ENCODE measurements around the gene NCSTN. TPM values are rescaled to one million over a fixed set of nuclear protein-coding genes. Genes with fewer than 3 reads are reported as not detected.

NCSTN gene
- polyA plus RNA-seq, 1 donor: 132 TPM

DNA sequence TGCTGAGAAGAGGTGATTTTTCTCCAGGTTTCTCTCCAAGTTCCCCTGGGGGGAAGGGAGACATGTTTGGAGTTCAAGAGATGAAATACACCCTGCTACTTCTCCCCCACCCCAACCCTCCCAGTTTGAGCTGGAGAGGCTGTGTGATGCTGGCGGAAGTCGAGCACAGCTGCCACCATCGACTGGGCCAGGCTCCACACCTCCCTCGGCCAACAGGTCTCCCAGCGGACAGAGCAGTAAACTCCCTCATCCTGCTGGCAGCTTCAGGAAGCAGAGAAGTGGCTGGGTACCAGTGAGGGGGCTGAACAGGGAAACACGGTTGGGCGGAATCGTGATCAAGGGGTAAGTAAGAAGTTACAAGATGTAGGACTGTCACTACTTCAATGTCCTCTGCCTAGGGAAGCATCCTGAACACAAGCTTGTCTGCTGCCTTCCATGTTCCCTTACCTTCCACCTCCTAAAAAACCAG, 17.1 kb downstream of the NCSTN start:
- H3K4me1 ChIP-seq (ENCODE audit: control insufficient read depth, insufficient read depth, low read length): no peaks in the 10 kb centered on the region
- H3K4me3 ChIP-seq (ENCODE audit: low read length): no peak overlapping the region
- DNase-seq: no peak
- no peak overlapping the region for H3K27ac ChIP-seq (ENCODE audit: low read length)
- WGBS (ENCODE audit: insufficient coverage, low lambda C conversion rate): no CpG with 5 or more reads among the region's 8 CpGs
- no peaks in the 10 kb centered on the region for H3K27me3 ChIP-seq (ENCODE audit: control insufficient read depth, insufficient read depth, low read length)
- H3K9me3 ChIP-seq (ENCODE audit: control insufficient read depth, low read depth, low read length): no peaks in the 10 kb centered on the region
- H3K36me3 ChIP-seq (ENCODE audit: control insufficient read depth, insufficient read depth, low read length): peaks cover 50% of the 10 kb centered on the region

DNA sequence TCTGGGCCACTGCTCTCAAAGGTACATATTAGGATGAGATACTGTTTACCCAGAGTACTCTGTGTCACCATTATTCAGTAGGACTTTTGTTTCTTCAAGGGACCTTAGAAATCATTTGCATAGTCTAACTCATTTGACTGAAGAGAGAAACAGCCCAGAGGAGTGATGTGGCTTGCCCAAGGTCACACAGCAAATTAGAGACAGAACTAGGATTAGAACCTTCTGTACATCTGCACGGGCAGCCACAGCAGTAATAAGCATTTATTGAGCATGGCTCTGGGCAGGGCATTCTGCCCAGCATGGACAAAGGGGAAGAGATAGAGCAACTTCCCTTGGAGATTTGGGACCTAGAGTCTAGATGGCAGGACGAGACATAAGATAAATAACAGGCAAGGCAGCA, 18.0 kb downstream of the NCSTN start:
- no peak for DNase-seq
- 80% methylated on average over 1 of the region's 2 CpGs for WGBS (ENCODE audit: insufficient coverage, low lambda C conversion rate)
- no peak overlapping the region for H3K4me3 ChIP-seq (ENCODE audit: low read length)
- no peaks in the 10 kb centered on the region for H3K4me1 ChIP-seq (ENCODE audit: control insufficient read depth, insufficient read depth, low read length)
- no peaks in the 10 kb centered on the region for H3K27me3 ChIP-seq (ENCODE audit: control insufficient read depth, insufficient read depth, low read length)
- H3K27ac ChIP-seq (ENCODE audit: low read length): no peak overlapping the region
- no peaks in the 10 kb centered on the region for H3K9me3 ChIP-seq (ENCODE audit: control insufficient read depth, low read depth, low read length)
- peaks cover 41% of the 10 kb centered on the region for H3K36me3 ChIP-seq (ENCODE audit: control insufficient read depth, insufficient read depth, low read length)

DNA sequence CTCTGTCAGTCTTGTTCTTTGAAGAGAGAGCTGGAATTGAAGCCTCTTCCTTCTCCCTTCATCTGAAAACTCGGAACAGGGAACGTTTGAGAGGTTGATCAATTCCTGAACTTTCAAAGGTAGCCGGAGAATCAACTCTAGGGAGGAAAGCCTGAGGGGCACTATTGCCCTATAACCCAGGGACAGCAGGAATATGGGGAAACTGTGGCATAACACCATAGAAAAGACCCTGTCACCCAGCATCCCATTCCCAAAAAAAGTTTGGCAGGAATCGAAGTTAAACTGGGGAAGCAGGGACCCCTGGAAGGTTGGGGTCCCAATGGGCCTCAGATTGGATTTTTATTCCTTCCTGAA, 18.6 kb downstream of the NCSTN start:
- Histone ChIP-seq H3K36me3 (ENCODE audit: control insufficient read depth, insufficient read depth, low read length) (peaks cover 36% of the 10 kb centered on the region), H3K9me3 (ENCODE audit: control insufficient read depth, low read depth, low read length) (no peaks in the 10 kb centered on the region), H3K27me3 (ENCODE audit: control insufficient read depth, insufficient read depth, low read length) (no peaks in the 10 kb centered on the region), H3K27ac (ENCODE audit: low read length) (no peak overlapping the region), H3K4me1 (ENCODE audit: control insufficient read depth, insufficient read depth, low read length) (no peaks in the 10 kb centered on the region), H3K4me3 (ENCODE audit: low read length) (no peak overlapping the region)
- 100% methylated on average over 1 of the region's 4 CpGs for WGBS (ENCODE audit: insufficient coverage, low lambda C conversion rate)
- DNase-seq: no peak

DNA sequence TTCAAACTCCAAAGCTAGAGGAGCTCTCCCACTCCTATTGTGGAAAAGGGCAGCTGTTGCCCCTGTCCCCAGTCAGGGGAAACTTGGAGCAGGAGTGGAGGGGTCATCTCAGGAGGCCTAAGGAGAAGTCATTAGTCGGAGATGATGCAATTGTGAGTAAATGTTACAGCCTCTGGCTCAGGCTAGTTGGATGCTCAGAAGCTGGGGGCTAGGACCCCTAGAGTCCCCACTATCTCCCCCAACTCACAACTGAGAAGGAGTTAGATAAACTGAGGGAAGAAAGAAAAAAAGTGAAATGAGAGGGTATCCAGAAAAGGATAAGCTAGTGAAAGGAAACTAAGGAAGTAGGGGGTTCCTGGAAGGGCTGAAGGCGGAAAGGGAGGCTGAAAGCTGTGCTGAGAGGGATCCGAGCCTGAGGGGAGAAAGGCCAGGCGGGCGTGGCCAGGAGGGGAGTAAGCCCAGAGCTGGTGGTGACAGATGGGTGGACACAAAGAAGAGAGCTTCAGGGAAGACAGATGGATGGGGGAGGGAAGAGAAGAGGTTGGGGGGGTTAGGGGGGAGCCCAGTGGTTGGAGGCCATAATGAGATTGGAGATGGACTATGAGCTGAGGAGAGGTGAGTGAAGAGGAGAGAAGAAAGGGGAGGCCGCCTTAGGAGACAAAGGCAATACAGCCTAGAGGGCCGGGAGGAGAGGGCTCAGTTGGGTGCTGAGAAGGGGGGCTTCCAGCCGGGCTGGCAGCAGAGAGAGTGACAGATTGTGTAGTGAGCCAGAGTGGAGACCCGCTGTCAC, 19.2 kb downstream of the NCSTN start:
- no peaks in the 10 kb centered on the region for H3K27me3 ChIP-seq (ENCODE audit: control insufficient read depth, insufficient read depth, low read length)
- H3K27ac ChIP-seq (ENCODE audit: low read length): no peak overlapping the region
- no peak for DNase-seq
- H3K9me3 ChIP-seq (ENCODE audit: control insufficient read depth, low read depth, low read length): no peaks in the 10 kb centered on the region
- peaks cover 30% of the 10 kb centered on the region for H3K36me3 ChIP-seq (ENCODE audit: control insufficient read depth, insufficient read depth, low read length)
- no peaks in the 10 kb centered on the region for H3K4me1 ChIP-seq (ENCODE audit: control insufficient read depth, insufficient read depth, low read length)
- WGBS (ENCODE audit: insufficient coverage, low lambda C conversion rate): 67% methylated on average over 2 of the region's 9 CpGs
- no peak overlapping the region for H3K4me3 ChIP-seq (ENCODE audit: low read length)

DNA sequence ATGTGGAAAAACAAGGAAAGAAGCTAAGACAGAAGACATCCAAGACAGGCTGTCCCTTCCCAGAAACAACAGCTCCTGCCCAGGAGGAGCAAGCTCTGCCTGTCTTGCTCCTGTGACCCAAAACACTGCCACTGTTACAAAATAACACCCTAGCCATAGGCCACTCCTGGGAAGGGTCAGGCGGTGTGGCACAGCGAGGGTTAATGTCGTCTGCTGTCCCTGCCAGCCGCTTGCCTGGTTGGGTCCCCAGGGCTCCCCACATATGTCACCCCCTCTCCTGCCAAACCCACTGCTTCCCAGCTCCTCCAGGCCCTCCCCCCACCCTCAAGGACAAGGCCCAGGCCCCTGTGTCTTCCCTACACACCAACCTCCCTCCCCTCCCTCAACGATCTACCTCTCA, 19.8 kb downstream of the NCSTN start:
- H3K9me3 ChIP-seq (ENCODE audit: control insufficient read depth, low read depth, low read length): no peaks in the 10 kb centered on the region
- no CpG with 5 or more reads among the region's 5 CpGs for WGBS (ENCODE audit: insufficient coverage, low lambda C conversion rate)
- H3K27me3 ChIP-seq (ENCODE audit: control insufficient read depth, insufficient read depth, low read length): no peaks in the 10 kb centered on the region
- DNase-seq: no peak
- no peaks in the 10 kb centered on the region for H3K4me1 ChIP-seq (ENCODE audit: control insufficient read depth, insufficient read depth, low read length)
- H3K36me3 ChIP-seq (ENCODE audit: control insufficient read depth, insufficient read depth, low read length): peaks cover 23% of the 10 kb centered on the region
- no peak overlapping the region for H3K27ac ChIP-seq (ENCODE audit: low read length)
- no peak overlapping the region for H3K4me3 ChIP-seq (ENCODE audit: low read length)

DNA sequence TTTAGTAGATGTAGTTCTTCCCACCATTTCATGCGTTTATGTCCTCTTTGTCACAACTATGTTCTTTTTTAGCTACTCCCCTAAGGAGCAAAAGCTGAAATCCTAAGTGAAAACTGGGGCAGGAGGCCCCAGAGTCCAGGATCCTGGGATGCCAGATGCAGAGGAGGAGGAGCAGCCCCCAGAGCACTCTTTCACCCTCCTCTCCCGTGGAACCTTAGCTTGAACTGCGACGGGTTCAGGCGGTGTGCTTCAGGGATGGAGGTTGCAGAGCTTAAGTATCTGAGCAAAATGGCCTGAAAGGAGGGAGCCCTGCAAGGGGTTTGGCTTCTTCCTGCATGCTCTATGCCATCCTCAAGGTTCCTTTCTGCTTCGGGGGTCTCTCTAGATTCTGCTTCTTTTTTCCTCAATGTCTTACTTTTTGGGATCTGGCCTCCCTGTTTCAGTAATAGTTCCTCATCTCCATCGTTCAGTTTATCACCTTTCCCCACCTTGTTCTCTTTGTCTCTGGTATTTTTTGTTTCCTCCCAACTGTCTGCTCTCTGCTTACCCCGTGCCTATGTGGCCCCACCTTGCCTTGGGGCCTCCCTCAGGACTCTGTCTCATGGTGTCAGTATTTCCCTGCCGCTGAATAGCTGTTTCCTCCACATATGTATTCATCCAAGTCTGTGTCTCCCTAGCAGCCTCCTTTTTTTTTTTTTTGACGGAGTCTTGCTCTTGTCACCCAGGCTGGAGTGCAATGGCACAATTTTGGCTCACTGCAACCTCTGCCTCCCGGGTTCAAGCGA, 21.0 kb downstream of the NCSTN start:
- Histone ChIP-seq H3K4me3 (ENCODE audit: low read length) (no peak overlapping the region), H3K9me3 (ENCODE audit: control insufficient read depth, low read depth, low read length) (no peaks in the 10 kb centered on the region), H3K4me1 (ENCODE audit: control insufficient read depth, insufficient read depth, low read length) (no peaks in the 10 kb centered on the region), H3K36me3 (ENCODE audit: control insufficient read depth, insufficient read depth, low read length) (peaks cover 15% of the 10 kb centered on the region), H3K27me3 (ENCODE audit: control insufficient read depth, insufficient read depth, low read length) (no peaks in the 10 kb centered on the region), H3K27ac (ENCODE audit: low read length) (no peak overlapping the region)
- no peak for DNase-seq
- WGBS (ENCODE audit: insufficient coverage, low lambda C conversion rate): 47% methylated on average over 2 of the region's 12 CpGs

DNA sequence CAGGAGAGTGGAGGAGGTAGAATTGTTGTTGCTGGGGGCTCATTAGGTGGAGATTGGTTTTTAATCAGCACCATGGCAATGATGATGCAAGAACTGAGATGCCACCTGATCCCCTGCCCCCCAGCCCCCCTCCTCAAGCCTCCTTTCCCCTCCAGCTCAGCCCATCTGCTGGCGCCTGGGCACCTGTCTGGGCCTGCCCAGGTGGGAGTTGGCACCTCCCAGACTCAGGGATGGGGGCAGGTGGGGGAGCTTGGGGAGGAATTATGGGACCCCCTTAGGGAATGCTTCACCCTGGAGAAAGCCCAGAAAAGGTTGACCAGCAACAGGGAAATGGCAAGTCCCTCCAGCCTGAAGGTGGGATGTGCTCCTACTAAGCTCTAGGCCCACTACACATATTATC, 22.1 kb downstream of the NCSTN start:
- DNase-seq: no peak
- H3K27ac ChIP-seq (ENCODE audit: low read length): no peak overlapping the region
- H3K36me3 ChIP-seq (ENCODE audit: control insufficient read depth, insufficient read depth, low read length): peaks cover 6% of the 10 kb centered on the region
- WGBS (ENCODE audit: insufficient coverage, low lambda C conversion rate): no CpG with 5 or more reads among the region's 1 CpG
- no peaks in the 10 kb centered on the region for H3K9me3 ChIP-seq (ENCODE audit: control insufficient read depth, low read depth, low read length)
- no peak overlapping the region for H3K4me3 ChIP-seq (ENCODE audit: low read length)
- no peaks in the 10 kb centered on the region for H3K27me3 ChIP-seq (ENCODE audit: control insufficient read depth, insufficient read depth, low read length)
- H3K4me1 ChIP-seq (ENCODE audit: control insufficient read depth, insufficient read depth, low read length): no peaks in the 10 kb centered on the region

DNA sequence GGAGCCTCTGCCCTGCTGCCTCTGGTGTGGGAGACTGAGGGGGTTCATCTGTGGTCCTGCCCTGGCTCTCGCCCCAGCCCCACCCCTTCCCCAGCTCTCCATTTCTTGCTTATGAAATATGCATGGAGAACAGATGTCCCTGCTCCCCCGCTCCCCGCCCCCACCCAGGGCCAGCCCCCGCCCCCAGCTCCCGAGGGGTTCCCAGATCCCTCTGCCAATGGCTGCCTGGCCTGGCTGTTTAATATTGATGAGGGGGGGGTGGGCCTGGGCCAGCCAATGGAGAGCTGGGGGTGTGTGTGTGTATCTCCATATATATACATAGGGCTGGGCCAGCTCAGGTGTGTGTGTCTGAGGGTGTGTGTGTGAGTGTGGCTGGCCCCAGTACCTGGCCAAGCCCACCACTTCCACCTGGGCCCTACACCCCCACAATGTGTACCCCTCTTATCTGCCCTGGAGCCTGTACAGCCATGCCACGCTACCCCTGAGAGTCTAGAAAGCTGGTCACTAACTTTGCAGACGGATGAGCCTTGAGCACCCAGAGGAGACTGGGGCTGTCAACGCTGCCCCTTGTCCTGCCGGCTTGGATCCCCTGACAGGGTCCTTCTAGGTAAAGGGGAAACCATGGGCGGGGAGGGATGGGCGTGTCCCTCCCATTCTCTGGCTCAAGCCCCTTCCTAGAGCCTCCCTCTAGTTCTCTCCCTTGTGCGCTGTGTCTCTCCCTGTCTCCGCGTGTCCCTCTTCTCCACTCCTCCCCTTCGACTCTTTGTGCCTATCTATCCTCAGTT, 23.7 kb downstream of the NCSTN start, which contains the start of gene NHLH1:
Gene NHLH1 (plus strand): TSS at position 341 of the 785 bp plus-strand sequence. CDS start 3,661 bp downstream, outside the sequence.
- no peak within 1 kb of the TSS for H3K27ac ChIP-seq (ENCODE audit: low read length)
- no peak for DNase-seq
- no peaks in the 10 kb centered on the region for H3K9me3 ChIP-seq (ENCODE audit: control insufficient read depth, low read depth, low read length)
- H3K4me3 ChIP-seq (ENCODE audit: low read length): no peak within 1 kb of the TSS
- no peaks in the 10 kb centered on the region for H3K27me3 ChIP-seq (ENCODE audit: control insufficient read depth, insufficient read depth, low read length)
- no CpG with 5 or more reads among the region's 15 CpGs for WGBS (ENCODE audit: insufficient coverage, low lambda C conversion rate)
- H3K4me1 ChIP-seq (ENCODE audit: control insufficient read depth, insufficient read depth, low read length): peaks cover 2% of the 10 kb centered on the region
- H3K36me3 ChIP-seq (ENCODE audit: control insufficient read depth, insufficient read depth, low read length): no peaks in the 10 kb centered on the region

DNA sequence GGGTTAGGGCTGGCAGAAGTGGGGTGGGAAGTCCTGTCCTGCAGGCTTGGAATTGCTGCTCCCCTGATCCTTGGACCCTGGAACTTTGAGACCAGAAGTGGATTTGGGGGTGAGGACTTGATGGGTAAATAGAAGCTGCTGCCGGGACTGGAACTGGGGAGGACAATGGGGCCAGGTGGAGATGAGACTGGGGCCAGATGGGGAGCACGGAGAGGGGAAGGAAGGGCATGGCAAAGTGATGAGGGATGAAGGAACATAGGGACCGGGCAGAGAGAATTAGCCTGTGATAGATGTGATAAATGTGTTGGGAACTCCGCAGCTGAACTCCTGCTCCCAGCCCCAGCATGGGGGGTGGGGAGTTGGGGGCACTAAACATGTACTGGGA, 24.3 kb downstream of the NCSTN start:
- Histone ChIP-seq H3K36me3 (ENCODE audit: control insufficient read depth, insufficient read depth, low read length) (no peaks in the 10 kb centered on the region), H3K27me3 (ENCODE audit: control insufficient read depth, insufficient read depth, low read length) (no peaks in the 10 kb centered on the region), H3K9me3 (ENCODE audit: control insufficient read depth, low read depth, low read length) (no peaks in the 10 kb centered on the region), H3K4me3 (ENCODE audit: low read length) (no peak overlapping the region), H3K27ac (ENCODE audit: low read length) (no peak overlapping the region), H3K4me1 (ENCODE audit: control insufficient read depth, insufficient read depth, low read length) (peaks cover 2% of the 10 kb centered on the region)
- 55% methylated on average over 3 of the region's 4 CpGs for WGBS (ENCODE audit: insufficient coverage, low lambda C conversion rate)
- DNase-seq: no peak
